NCI-H2227 treated with DMSO at 0.1 percent for 48 hours (cell line): ENCODE measurements around the gene GGT5.
"Not testable (repeated sequence)": the region's sequence is repeated elsewhere in the genome, so short reads cannot be mapped to it uniquely, and the experiment has no call there.

Experiments used
- DNase-seq: peaks from one replicate; lab custom pipeline; 2025; lab: John Stamatoyannopoulos, UW

GGT5 gene

DNA sequence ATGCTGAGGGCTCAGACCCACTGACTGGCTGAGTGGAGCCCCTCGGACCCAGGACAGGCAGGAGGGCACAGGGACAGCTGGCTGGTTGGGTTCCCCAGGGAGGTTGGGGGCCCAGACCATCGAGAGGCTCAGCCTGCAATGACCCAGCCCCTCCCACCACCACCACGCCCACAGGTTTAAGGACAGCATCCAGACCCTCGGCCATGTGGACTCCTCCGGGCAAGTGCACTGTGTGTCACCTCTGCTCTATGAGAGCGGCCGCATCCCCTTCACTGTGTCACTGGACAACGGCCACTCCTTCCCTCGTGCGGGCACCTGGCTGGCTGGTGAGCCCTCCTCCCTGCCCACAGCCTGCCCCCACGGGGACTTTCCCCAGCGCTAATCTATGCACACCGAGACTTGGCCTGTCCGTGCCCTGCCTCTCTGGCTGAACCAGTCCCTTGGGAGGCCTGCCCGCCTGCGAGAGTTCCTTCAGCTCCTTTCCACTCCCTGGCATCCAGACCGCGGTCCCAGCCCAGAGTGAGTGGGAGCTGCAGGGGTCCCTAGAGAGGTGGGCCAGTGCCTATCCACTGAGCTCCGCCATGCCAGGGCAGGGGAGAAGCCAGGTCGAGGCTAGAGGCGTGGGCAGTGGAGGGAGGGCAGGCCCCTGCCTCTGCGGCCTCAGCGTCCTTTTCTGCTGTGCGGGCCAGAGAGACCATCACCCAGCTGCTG, 61.4 kb downstream of the GGT5 start:
- no peak for DNase-seq

DNA sequence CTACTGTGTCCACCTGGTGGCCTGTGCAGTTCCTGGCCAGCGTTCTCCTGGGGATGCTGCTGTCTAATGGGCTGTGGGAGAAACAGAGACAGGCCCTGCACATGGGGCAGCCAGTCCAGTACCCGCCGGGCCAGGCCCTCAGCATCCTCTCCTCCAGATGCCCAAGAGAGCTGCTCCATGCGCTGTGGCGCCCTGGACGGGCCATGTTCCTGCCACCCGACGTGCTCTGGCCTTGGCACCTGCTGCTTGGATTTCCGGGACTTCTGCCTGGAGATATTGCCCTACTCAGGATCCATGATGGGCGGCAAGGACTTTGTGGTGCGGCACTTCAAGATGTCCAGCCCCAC, 62.0 kb downstream of the GGT5 start:
- not testable (repeated sequence) for DNase-seq

DNA sequence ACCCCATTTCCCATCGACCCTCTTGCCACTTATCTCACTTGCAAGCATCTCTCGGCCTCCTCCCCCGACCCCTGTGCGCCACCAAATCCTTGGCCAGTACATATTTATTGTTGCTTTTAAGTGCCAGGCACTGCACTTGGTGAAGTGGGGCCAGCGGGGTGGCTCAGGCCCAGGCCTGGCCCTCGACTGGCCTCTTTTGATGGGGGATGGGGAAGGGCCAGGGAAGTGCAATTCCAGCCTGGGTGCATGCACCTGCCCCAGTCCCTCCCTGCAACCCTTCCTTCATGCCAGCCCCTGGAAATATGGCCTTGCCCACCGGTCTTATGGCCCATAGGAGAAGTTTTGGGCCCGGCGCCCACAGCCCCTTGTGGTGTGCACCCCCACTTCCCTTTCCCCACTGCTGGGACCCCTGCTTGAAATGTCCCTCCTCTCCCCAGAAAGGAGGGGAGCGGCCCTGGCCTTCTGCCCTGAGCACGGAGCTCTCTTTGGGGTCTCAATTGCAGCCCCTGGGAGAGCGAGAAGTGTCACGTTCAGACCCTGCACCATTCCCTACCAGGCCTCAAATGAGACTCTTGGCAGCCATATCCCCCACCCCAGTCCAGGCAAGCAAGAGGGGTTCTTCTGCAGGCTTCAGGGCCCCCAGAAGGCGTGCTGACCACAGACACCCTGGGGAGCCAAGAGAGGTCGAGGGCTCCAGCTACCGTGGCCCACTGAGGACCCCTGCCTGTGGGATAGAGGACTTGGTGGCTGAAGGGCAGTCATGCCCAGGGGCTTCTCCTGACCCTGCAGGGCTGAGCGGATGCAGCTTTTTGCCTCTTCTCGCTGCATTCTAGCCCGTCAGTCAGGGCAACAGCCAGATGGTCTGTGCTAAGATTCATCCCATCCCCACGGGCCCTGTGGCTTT, 62.6 kb downstream of the GGT5 start:
- DNase-seq, result no peak

DNA sequence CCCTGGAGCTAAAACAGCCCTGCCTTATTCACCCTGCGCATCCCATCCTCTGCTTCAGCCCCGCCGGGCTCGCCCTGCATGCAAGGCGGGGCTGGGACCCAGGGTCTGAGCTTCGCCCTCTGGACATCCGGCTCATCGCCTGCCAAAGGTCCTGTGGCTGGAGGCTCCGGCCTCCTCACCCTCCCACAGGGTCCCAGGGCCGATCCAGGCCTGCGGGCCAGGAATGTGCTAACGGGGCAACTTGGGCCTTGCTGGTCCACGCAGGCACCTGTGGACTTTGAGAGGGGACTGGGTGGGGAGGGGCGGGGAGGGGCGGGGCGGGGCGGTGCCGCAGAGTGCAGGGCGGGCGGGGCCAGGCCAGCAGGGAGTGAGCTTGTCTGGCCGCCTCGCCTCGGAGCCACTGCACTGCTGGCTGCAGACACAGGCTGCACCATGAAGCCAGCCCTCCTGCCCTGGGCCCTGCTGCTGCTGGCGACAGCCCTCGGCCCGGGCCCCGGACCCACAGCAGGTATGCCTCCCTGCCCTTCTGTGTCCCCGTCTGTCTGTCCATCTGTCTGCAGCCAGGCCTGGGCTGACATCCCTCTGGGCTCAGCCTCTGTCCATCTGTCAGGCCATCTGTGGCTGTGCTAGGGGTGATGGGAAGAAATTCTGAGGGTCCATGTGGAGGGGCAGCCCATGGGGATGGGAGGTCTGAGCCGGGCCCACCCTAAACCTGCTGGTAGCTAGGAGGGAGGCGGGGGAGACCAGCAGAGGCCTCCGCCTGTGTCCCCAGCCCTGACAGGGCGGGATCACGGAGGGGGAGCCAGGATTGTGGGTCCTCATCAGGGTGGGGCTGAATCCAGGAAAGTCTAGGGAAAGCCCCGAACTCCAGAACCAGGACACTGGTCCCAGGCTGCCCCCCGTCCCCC, 63.5 kb downstream of the GGT5 start, which contains the start of gene SUSD2:
Gene SUSD2 (plus strand): TSS at position 400 of the 908 bp plus-strand sequence. CDS start 33 bp downstream, at position 433.
- DNase-seq, result no peak

DNA sequence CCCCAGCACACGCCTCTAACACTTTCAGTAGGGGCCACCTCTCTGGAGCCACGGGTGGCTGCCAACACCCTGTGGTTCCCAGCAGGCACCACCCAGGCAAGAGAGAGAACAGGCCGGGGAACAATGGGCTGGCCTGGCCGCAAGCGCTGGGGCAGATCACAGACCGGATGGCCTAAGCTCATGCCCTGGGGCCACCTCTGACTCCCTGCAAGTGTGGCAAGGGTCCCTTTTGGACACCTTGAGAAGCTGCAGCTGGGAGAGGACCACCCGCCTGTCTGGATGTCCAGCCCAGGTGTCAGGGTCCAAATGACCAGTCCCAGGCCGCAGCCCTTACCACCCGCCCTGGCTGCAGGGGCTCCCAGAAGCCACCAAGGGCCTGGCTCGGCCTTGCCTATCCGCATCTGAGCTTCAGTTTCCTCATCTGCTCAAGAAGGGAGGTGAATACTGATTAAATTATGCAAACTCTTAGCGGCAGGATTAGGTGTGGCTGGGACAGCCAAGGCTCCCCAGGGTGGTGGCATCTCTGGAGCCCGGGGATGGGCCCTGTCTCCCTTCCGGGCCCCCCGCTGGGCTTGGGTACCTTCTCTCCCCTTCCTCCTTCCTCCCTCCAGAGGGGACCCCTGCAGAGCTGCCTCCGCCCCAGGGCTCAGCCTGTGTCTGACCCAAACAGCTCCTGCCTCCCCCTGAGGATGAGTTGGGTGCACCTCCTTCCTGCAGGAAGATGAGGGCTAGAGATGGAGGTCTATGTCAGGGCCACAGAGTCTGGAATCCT, 64.4 kb downstream of the GGT5 start:
- DNase-seq, result no peak

DNA sequence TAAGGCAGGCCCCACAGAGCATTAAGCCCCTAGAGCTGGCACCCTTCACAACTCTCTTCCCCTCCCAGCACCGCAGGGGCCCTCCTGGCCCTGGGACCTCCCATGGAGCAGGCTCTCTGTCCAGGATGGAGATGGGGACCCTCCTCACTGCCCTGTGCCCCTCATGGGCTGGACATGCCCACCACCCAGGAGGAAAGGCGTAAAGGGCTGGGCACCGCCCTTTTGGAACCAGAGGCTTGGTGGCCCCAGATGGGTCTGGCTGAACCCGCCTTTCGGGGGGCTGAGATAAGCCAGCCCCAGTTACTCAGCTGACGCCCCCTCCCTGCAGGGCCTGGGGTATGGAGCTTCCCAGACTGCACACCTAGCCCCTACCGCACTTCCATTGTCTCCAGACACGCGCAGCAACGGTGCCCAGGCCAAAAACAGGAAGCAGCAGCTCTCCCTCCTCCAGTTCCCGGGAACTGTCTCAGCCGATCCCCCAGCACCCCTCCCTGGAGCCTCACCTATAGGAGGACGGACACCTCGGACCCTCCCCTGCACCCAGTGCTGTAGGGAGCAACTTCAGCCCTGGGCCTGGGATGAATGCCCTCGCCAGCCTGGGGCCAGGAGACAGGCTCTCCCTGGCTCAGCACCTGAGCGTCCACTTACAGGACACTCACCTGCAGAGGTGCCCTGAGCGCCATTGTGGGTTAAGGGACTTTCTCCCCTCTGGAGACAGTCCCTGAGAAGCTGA, 65.2 kb downstream of the GGT5 start:
- DNase-seq, result no peak

DNA sequence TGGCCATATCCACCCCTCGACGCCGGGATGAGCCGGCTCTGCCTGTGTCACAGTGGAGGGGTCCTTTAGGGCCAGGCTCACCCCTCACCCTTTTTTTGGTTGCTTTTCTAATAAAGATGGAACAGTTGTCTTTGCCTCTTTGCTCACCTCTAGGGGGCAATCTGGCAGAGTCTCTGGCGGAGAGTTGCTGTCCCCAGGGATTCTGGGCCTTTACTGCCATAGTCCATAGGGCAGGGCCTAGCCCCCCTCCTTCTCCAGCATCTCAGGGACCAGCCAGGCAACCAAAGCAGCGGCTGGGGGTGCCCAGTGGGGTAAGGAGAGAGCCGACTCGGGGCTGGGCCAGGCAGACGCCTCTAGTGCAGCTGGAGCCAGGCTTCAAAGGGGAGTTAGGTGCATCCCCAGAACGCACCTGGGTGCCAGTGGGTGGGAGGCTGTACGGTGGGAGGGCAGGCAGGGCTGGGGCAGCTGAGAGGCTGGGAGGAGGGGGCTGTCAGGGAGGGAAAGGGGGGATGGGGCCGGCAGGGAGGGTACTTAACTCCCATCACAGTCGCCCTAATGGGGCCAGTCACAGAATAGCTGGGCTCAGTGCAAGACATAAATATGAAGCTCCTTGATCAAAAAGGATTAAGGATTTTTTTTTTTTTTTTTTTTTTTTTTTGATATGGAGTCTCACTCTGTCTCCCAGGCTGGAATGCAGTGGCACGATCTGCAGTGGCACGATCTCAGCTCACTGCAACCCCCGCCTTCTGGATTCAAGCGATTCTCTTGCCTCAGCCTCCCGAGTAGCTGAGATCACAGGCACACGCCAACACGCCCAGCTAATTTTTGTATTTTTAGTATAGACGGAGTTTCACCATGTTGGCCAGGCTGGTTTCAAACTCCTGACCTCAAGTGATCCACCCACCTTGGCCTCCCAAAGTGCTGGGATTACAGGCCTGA, 66.1 kb downstream of the GGT5 start:
- no peak for DNase-seq

DNA sequence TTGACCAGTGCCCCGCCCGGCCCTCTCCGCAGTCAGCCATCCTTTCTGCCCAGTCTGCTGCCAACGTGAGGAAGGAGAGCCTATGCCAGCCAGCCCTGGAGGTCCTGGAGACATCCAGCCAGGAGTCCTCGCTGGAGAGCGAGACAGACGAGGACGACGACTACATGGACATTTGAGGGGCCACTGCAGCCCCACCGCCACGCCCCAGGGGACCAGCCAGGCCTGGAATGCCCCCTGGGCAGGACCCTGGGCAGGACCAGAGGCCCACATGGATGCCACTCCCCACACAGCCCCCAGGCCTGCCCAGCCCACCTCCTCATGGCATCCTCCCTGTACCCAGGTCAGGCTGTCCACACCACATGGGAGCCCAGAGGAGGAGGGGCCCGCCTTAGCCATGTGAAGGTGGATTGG, 66.9 kb downstream of the GGT5 start:
- no peak for DNase-seq

DNA sequence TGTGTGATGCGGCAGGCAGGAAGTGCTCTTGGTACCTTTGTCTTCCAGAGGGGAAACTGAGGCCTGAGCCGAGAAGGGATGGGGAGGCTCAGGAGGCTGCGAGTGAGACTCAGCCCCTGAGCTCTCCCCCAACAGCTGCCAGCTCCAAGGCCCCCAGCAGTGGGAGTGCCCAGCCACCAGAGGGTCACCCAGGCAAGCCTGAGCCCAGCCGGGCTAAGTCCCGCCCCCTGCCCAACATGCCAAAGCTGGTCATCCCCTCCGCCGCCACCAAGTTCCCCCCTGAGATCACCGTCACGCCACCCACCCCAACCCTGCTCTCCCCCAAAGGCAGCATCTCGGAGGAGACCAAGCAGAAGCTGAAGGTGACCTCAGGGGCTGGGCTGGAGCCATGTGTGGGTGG, 67.4 kb downstream of the GGT5 start:
- no peak for DNase-seq

DNA sequence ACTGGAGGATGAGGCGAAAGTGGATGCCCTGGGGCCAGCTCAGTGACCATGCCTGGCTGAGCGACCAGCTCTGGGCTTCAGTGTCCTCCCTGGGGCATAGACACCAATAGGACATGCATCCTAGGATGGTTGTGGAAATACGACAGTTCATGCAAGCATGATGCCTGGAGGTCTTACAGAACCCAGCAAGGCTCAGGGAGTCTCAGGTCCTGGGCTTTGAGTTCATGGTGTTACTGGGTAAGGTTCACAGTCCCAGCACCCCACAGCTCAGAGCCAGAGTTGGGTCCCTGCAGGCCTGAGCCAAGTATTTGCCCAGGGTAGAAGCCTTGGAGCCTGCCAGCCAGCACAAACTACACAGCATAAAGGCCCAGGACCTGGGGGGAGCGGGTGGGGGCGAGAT, 67.8 kb downstream of the GGT5 start:
- DNase-seq, result no peak

DNA sequence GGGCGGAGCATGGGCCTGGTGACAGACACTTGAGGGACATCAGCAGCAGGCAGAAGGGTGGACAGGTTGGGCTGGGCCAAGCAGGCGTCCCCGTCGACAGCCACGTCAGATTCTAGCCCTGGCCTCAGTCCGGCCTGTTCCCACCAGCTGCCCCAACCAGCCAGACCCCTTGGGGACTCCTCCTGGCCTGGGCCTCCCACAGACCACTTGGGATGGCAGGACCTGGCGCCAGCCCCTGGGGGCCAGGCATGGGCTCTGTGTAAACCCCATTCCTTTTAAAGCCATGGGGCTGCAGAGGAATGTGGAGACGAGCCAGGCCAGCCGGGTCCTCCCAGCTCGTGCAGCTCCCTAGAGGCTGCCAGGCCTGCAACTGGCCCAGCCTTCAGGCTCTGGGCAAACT, 68.3 kb downstream of the GGT5 start:
- no peak for DNase-seq

DNA sequence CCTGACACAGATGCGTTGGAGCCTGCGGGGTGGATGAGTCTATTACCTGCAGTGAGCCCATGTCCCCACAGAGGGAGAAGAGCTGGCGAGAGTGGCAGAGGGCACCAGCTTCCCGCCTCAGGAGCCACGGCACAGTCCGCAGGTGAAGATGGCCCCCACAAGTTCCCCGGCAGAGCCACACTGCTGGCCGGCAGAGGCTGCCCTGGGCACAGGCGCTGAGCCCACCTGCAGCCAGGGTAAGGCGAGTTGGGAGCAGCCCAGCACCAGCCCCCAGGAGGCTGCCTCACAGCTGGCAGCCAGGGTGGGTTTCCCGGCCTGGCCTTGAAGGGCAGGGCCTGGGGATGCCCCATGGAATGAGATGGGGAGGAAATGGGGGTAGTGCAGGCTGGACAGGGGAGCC, 68.8 kb downstream of the GGT5 start:
- DNase-seq, result no peak

DNA sequence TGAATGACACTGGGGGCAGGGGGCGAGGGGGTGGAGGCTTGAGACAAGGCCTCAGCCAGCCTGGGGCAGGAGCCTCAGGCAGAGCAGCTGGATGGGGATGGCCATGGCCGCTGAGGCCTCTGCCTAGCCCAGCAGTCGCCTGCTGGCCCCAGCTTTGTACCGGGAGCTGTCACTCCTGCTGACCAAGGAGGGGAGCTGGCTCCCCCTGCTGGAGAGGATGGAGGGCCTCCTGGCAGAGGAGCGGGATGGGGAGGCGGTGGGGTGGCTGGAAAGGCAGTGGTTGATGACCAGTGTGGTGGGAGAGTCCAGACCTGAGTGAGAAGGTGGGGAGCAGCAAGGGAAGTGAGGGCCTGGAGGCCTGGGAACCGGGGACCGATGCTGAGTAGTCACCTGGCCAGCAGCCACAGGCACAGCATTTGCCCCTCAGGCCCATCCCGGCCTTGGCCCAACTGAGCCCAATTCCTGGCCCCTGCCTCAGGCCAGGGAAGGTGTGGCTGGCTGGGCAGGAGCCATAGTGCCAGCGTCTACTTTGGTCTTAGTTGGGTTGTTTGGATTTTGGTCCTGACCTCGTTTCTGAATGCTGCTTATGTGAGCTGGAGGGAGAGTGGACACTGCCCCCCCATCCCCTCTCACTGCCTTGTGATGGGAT, 69.6 kb downstream of the GGT5 start:
- no peak for DNase-seq

DNA sequence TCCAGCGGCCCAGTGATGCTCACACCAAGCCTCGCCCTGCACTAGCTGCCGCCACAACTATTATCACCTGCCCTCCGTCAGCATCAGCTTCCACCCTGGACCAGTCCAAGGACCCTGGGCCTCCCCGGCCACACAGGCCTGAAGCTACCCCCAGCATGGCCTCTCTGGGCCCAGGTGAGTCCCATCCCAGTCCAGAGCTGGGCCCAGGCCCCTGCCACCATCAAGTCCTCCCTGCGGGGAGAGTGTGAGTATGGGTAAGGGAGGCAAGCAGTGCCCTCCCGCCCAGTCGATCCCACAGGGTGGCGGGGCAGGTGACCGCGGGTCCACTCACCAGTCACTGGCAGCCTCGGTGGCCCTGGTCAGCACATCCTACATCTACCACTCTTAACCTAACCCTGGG, 73.1 kb downstream of the GGT5 start:
- no peak for DNase-seq

DNA sequence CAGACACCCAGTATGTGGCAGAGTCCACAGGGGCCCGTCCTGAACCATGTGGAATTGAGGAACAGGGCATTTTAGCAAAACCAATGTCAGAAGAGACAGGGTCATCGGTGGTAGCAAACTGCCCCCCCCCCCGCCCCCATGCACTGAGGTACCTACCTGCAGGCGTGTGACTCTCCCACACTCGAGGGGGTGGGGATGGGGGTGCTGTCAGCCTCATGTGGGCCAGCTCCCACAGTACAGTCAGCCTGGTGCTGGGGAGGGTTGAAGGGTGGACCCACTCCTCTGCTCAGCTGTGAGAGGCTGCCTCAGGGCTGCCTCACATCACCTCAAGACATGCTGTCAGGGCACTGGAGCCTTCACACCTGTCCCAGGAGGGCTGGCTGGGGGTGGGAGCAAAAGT, 74.2 kb downstream of the GGT5 start:
- DNase-seq, result no peak

DNA sequence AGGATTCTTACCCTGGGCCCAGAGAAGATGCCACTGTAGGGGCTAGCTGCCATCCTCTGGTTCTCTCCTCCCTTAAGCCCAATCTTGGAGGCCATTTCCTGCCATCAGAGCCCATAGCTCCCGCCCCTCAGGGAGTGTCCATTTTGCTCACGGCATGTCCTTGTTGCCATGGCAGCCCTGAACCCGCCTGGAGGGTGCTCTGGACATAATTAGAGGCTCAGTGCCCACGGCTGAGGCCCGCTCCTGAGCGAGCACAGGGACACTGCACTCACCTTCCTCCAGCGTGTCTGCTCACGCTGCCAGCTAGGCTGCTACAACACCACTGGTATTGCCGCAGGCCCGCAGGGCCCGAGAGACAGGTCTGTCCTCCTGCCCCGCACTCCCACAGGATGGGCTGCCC, 74.7 kb downstream of the GGT5 start:
- DNase-seq, result peak; percentile 33
